HG02938 (cell line): ENCODE measurements around the gene DNAJC1.
A peak's percentile ranks its signal among the peaks of the same experiment; 100 is the strongest.

Experiments used
- ATAC-seq: cut with Tn5 transposase; IDR thresholded peaks from one replicate; pipeline ENCODE4 v1.9.1; 2021; ENCODE audit warnings: mild to moderate bottlenecking, moderate library complexity; ENCODE audit not compliant: unreplicated experiment

Gene DNAJC1

GRCh38 chr10:22010973-22011408, 7.5 kb upstream of the DNAJC1 start:
- ATAC-seq, result no peak

DNA sequence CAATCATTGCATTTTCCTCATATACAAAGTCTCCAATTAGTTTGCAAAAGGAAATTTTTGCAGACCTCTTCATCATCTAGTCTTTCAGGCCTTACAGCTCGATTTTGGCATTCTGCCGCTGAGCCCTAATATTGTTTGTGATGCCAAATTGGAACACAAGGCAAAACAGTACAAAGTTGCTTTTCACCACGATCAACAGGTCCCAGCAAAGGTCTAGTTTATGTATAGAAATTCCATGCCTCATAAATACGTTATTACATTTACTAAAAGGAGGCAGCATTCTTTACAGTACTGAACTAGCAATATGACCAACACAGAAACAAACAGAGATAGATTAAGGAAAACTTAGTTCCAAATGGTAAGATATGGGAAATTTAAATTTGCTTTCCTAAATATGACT, 7.0 kb upstream of the DNAJC1 start:
- ATAC-seq, result no peak

DNA sequence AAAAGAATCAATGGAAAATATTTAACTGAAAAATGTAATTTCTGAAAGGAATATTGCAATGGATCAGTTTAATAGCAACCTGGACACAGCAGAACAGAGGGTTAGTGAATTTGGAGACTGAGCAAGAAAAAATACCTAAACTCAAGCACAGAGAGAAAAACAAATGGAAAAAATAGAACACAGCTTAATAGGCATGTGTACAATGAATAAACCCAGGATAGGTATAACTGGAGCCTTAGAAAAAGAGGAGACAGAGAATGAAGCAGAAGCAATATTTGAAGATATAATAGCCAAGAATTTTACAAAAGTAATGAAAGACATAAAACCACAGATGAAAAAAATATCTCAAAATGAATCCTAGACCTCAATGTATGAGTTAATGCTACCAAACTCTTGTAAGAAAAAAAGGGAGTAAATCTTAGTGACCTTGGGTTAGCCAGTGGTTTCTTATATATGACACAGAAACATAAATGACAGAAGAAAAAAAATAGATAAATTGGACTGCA, 2.9 kb upstream of the DNAJC1 start:
- no peak for ATAC-seq

DNA sequence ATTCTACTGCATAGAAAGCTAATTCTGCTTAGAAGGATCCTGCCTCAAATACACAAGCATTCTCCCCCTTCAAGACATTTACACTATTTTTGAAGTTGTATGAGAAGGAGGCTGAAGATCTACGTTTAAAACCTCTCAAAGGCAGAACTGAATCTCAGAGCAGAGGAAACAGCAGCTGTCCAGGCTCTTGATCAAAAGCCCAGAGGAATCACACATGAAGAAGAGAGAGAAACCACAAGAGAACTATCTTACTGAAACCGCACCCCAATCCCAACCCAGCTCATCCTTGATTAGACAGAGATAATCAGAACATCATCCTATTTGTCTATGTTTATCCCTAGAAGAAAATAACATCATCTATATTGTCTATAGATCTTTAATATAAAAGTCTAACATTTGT, 2.2 kb upstream of the DNAJC1 start:
- no peak for ATAC-seq

- ATAC-seq, result peak; percentile 12
Measured at GRCh38 chr10:22003964-22004281, 393 bp upstream of the DNAJC1 start.

GRCh38 chr10:22002591-22003176, 846 bp downstream of the DNAJC1 start:
- peak; percentile 19 for ATAC-seq

GRCh38 chr10:21995557-21995956, 8.0 kb downstream of the DNAJC1 start:
- no peak for ATAC-seq

- no peak for ATAC-seq
Measured at GRCh38 chr10:21993360-21994001, 10.0 kb downstream of the DNAJC1 start.

DNA sequence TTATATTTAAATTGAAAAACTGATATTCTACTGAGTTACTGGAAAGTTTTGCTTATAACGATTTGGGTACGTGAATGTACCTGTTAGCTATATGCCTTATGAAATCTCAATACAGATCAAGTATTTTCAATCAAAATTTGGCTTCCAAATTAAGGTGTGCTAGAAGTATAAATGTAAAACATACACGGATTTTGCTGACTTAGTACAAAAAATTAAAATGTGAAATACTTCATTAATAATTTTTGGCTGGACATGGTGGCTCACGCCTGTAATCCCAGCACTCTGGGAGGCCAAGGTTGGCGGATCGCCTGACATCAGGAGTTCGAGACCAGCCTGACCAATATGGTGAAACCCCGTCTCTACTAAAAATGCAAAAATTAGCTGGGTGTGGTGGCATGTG, 11.7 kb downstream of the DNAJC1 start:
- no peak for ATAC-seq

DNA sequence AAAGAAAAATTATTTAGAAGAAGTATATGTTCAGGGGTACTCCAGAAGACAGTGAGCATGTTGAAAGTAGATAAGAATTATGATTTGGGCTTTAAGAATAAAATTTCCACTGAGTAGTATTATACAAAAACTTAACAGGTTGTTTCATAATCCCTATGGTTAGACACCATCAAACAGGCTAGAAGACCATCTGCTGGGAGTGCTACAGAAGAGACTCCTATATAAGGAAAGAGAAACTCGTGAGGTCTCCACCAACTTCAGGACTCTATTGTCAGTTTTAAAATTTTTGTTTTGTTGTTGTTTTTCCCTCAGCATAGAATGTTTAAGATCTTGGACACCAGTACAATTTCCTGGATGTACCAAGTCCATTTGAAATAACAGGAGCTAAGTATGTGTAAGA, 13.1 kb downstream of the DNAJC1 start:
- ATAC-seq, result no peak

GRCh38 chr10:21989453-21990154, 13.9 kb downstream of the DNAJC1 start:
- peak; percentile 90 for ATAC-seq

- no peak for ATAC-seq
Measured at GRCh38 chr10:21985541-21985940, 18.0 kb downstream of the DNAJC1 start.

DNA sequence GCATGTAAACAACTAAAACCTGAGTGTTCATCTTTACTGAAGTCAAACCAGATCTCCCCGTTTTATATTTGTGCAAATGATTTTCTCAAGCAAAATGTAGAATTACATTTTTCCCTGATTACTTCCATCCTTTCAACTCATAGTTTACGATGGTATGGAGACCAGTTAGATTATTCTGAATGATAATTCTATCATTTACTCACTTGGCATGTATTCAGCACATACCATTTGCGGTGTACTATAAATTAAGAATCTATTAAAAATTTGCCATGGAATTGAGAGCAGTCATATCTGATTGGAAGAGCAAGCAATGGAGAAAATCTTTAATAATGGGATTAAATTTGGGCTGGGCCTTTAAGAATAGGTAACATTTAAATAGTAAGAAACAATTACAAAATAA, 22.4 kb downstream of the DNAJC1 start:
- ATAC-seq, result no peak

DNA sequence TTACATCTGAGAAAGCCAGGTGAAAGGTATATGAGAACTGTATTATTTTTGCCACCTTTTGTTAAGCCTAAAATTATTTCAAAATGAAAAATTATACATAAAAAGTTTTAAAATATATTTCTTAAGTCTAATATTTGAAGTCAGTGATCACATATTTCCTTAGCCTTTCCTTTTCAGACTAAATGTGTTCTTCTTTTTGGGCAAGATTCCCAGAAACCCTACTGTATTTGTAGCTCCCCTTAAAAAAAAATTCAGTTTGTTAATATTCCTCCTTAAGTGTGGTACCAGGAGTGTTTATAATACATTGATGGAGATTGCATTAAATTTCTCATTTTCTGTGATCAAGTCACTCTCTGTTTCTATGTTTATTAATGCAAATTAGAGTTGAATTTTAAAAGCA, 22.8 kb downstream of the DNAJC1 start:
- no peak for ATAC-seq

DNA sequence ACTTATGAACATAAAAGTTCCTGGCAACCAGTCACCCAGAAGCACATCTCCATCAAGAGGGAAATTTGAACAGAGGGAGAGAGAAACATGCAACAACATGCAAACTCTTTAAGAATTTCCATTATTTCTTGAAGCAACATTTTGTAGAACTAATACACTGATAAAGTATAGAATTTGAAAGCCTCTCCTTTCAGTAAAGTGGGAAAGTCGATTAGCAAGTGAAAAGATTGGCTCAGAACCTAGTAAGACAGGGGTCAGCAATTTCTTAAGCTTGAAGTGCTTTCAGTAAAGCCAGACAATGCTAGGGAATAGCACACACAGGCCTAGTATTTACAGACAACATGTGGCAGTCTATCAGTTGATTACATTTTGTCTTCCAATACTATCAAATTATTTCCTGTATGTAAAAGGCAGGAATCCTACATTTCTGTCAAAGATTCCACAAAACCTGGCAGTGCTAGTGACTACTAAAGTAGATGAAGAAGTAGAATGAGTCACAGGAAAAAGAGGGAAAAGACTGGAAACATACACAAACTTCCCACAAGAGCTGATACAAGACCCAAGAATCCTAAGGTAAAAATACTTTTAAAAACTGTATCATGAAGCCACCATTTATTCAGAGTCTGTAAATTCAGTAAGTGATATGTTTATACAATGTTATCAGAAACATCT, 25.2 kb downstream of the DNAJC1 start:
- ATAC-seq, result no peak

DNA sequence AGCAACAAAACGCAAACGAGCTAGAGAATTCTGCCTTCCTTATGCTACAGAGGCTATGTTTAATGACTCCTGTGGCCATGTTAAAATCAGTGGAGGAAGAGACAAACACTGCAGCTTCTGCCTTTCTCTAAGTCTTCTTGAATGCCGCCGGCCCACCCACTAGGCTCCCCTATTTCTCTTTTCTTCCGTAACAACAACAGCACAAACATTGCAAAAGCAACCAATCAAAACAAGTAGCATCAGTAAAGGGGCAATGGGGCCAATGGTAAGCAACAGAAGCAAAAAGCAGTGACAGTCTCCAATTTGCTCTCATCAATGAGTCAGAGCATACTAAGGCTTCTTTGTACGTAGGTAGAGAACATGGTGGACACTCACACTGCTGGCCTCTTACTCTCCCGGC, 26.8 kb downstream of the DNAJC1 start:
- no peak for ATAC-seq

DNA sequence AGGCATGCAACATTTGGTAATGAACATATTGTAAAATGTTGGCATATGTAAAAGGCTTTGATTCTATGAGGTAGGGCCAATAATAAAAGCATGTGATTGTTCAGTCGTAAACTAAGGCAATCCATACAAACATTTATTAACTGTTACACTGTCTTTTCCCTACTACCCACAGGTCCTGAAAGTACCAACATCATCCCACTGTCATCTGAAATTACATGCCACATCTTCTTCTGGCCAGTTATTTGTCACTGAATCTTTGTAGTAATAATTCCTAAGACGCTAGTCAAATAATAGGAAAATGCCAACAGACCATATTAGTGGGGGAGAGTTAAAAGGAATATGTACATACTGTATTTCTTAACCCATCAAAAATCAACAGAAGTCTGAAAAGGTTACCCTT, 27.2 kb downstream of the DNAJC1 start:
- ATAC-seq, result no peak

GRCh38 chr10:21975378-21975990, 28.0 kb downstream of the DNAJC1 start:
- no peak for ATAC-seq

- ATAC-seq, result no peak
Measured at GRCh38 chr10:21972584-21972983, 30.9 kb downstream of the DNAJC1 start.

- no peak for ATAC-seq
Measured at GRCh38 chr10:21969326-21970287, 33.9 kb downstream of the DNAJC1 start.
